Astrocyte (in vitro differentiated cells and primary cell): ENCODE data around the gene RALGDS. TPM values are rescaled to one million over a fixed set of nuclear protein-coding genes. Genes with fewer than 3 reads are reported as not detected.

ENCODE experiments used
- DNase-seq: peaks from one replicate; pipeline ENCODE4 v3.0.0-alpha.2; 2010; ENCODE audit warnings: low read depth
- FAIRE-seq: peaks from 2 replicates; lab custom pipeline; 2011; peaks lifted over from hg19 to GRCh38; lab: Jason Lieb, UNC
- H2AFZ ChIP-seq: 2 replicates; pipeline ENCODE4 v1.6.0; 2012; ENCODE audit warnings: low read depth, low read length, inconsistent platforms
- H3K27ac ChIP-seq: 2 replicates; pipeline ENCODE4 v1.5.1; 2011; ENCODE audit warnings: low read depth, low read length, inconsistent platforms
- H3K27me3 ChIP-seq: 2 replicates; pipeline ENCODE4 v1.6.0; 2011; ENCODE audit warnings: low read length, inconsistent platforms; ENCODE audit not compliant: insufficient read depth
- H3K36me3 ChIP-seq: 2 replicates; pipeline ENCODE4 v1.5.1; 2011; ENCODE audit warnings: low read length, inconsistent platforms; ENCODE audit not compliant: insufficient read depth
- H3K4me1 ChIP-seq: 2 replicates; pipeline ENCODE4 v1.5.1; 2011; ENCODE audit warnings: low read length, inconsistent platforms; ENCODE audit not compliant: insufficient read depth
- H3K4me2 ChIP-seq: 2 replicates; pipeline ENCODE4 v1.6.0; 2012; ENCODE audit warnings: low read length, inconsistent platforms
- H3K4me3 ChIP-seq: 2 replicates; pipeline ENCODE4 v1.5.1; 2011; ENCODE audit warnings: low read depth, mild to moderate bottlenecking, low read length, inconsistent platforms; ENCODE audit not compliant: insufficient read depth
- H3K79me2 ChIP-seq: 2 replicates; pipeline ENCODE4 v1.6.0; 2012; ENCODE audit warnings: mild to moderate bottlenecking, low read length, inconsistent platforms; ENCODE audit not compliant: insufficient read depth
- H3K9ac ChIP-seq: 2 replicates; pipeline ENCODE4 v1.6.0; 2012; ENCODE audit warnings: mild to moderate bottlenecking, low read length, inconsistent platforms
- H3K9me3 ChIP-seq: 2 replicates; pipeline ENCODE4 v1.5.1; 2012; ENCODE audit warnings: low read depth, mild to moderate bottlenecking, low read length, inconsistent platforms; ENCODE audit not compliant: insufficient read depth
- H4K20me1 ChIP-seq: 2 replicates; pipeline ENCODE4 v1.6.0; 2012; ENCODE audit warnings: low read length, inconsistent platforms; ENCODE audit not compliant: insufficient read depth
- H3K27ac Mint-ChIP-seq: one replicate; pipeline ENCODE4 v1.8.0; 2021; ENCODE audit warnings: mild to moderate bottlenecking, mixed read lengths; ENCODE audit not compliant: unreplicated experiment
- H3K27me3 Mint-ChIP-seq: one replicate; pipeline ENCODE4 v1.8.0; 2021; ENCODE audit warnings: low read depth, mixed read lengths; ENCODE audit not compliant: unreplicated experiment
- H3K36me3 Mint-ChIP-seq: one replicate; pipeline ENCODE4 v1.8.0; 2021; ENCODE audit warnings: low read depth, mixed read lengths; ENCODE audit not compliant: unreplicated experiment
- H3K4me1 Mint-ChIP-seq: one replicate; pipeline ENCODE4 v1.8.0; 2021; ENCODE audit warnings: low read depth, mixed read lengths; ENCODE audit not compliant: unreplicated experiment
- H3K4me3 Mint-ChIP-seq: one replicate; pipeline ENCODE4 v1.8.0; 2021; ENCODE audit warnings: mild to moderate bottlenecking, moderate library complexity, mixed read lengths; ENCODE audit not compliant: unreplicated experiment
- H3K9me3 Mint-ChIP-seq: one replicate; pipeline ENCODE4 v1.8.0; 2021; ENCODE audit warnings: mild to moderate bottlenecking, mixed read lengths; ENCODE audit not compliant: unreplicated experiment
- EZH2 ChIP-seq: IDR thresholded peaks from 2 replicates; pipeline ENCODE4 v1.6.1; 2012; ENCODE audit warnings: mild to moderate bottlenecking, low read length, inconsistent platforms; ENCODE audit not compliant: insufficient read depth
- total RNA-seq: library from RNA; stranded (reverse); gene quantifications from 2 replicates; pipeline ENCODE4 v1.2.1, GENCODE V29; 2021
- TF ChIP-seq, protein P1 (sequence below): IDR thresholded peaks from 2 replicates; pipeline ENCODE4 v1.5.1; 2011; ENCODE audit warnings: low read depth, mild to moderate bottlenecking, inconsistent platforms, low read length, moderate library complexity; ENCODE audit not compliant: insufficient read depth

RALGDS gene
- total RNA-seq, 1 donor from 2014 or later, result 46.6 TPM

DNA sequence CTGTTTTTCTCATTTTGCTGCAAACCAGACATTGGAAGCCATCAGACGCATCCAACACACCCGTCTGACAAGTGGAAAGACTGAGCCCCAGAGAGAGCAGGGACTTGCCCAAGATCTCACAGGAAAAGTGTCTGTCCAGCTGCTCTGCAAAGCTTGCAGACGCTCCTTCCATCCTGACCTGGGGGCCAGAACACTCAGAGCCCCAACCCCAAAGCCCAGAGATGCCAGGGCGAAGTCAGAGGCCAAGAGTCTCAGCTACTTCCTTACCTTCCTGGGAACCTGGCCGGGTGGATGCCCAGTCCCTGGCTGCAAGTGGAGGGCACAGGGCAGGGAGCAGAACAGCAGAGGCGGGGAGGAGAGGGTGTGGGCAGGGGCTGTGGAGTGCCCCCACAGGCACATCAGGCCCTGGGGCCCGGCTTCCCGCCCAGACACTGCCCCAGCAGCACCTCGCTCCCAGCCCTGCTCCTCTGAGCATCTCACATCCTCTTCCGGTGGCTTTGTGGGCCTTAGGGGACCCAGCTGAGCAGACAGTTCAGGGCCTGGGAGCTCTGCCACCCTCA, 9.7 kb upstream of the RALGDS start:
- Histone ChIP-seq H3K4me1 (peaks cover 46% of the 10 kb centered on the region), H3K9me3 (no peaks in the 10 kb centered on the region), H4K20me1 (peaks cover 91% of the 10 kb centered on the region), H3K4me2 (no peak overlapping the region), H3K36me3 (no peaks in the 10 kb centered on the region), H2AFZ (no peak overlapping the region), H3K27ac (no peak overlapping the region), H3K9ac (no peak overlapping the region), H3K4me3 (no peak overlapping the region), H3K79me2 (peaks cover 26% of the 10 kb centered on the region), H3K27me3 (peaks cover 9% of the 10 kb centered on the region)
- Mint-ChIP-seq H3K27ac (no peak overlapping the region), H3K9me3 (no peaks in the 10 kb centered on the region), H3K27me3 (no peaks in the 10 kb centered on the region), H3K36me3 (peaks cover 6% of the 10 kb centered on the region), H3K4me1 (peaks cover 13% of the 10 kb centered on the region), H3K4me3 (no peak overlapping the region)
- DNase-seq (no peak), FAIRE-seq (no peak)
- TF ChIP-seq, protein P1, sequence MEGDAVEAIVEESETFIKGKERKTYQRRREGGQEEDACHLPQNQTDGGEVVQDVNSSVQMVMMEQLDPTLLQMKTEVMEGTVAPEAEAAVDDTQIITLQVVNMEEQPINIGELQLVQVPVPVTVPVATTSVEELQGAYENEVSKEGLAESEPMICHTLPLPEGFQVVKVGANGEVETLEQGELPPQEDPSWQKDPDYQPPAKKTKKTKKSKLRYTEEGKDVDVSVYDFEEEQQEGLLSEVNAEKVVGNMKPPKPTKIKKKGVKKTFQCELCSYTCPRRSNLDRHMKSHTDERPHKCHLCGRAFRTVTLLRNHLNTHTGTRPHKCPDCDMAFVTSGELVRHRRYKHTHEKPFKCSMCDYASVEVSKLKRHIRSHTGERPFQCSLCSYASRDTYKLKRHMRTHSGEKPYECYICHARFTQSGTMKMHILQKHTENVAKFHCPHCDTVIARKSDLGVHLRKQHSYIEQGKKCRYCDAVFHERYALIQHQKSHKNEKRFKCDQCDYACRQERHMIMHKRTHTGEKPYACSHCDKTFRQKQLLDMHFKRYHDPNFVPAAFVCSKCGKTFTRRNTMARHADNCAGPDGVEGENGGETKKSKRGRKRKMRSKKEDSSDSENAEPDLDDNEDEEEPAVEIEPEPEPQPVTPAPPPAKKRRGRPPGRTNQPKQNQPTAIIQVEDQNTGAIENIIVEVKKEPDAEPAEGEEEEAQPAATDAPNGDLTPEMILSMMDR, result no peak
- TF ChIP-seq EZH2, result no peak

DNA sequence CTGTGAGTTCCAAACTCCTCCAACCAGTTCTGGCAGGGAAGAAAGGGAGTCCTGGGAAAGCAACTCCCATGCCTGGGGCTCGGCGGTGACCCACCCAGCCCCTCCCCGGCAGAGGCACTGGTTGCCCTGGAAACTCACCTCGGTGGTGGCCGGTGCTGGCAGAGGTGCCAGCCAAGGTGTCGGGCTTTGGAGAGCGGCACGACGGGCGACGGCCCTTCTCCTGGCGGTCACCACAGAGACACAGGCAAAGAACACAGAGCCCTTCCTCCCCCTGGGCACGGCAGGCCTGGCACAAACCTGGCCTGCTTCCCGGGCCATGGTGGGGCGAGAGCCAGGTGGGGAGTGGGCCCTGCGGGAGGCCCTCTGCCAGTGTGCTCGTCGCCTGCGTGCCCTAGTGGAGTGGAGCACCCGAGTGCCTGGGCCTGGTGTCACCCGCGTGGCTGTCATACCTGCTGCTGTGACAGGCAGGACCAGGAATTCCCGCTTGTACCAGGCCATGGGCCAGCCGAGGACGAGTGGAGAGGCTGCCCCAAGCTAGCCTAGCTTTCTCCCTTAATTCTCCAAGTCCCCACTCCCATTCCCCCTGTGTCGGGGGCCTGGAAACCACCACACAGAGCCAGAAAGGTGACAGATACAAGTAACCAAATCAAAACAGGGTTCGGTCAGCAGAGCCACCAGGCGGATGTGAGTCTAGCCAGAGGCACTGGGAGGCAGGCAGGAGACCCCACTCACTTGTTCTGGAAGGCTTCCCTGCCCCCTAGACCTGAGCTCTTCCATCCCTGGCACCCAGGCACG, 8.2 kb upstream of the RALGDS start:
- Histone ChIP-seq H3K27ac (no peak overlapping the region), H3K27me3 (peaks cover 9% of the 10 kb centered on the region), H3K9me3 (no peaks in the 10 kb centered on the region), H2AFZ (no peak overlapping the region), H4K20me1 (peaks cover 92% of the 10 kb centered on the region), H3K36me3 (no peaks in the 10 kb centered on the region), H3K4me2 (no peak overlapping the region), H3K79me2 (peaks cover 32% of the 10 kb centered on the region), H3K4me3 (no peak overlapping the region), H3K9ac (no peak overlapping the region), H3K4me1 (peaks cover 31% of the 10 kb centered on the region)
- DNase-seq (no peak), FAIRE-seq (no peak)
- Mint-ChIP-seq H3K4me1 (peaks cover 10% of the 10 kb centered on the region), H3K27me3 (no peaks in the 10 kb centered on the region), H3K9me3 (no peaks in the 10 kb centered on the region), H3K36me3 (peaks cover 8% of the 10 kb centered on the region), H3K4me3 (no peak overlapping the region), H3K27ac (no peak overlapping the region)
- TF ChIP-seq, protein P1, result no peak
- no peak for TF ChIP-seq EZH2

DNA sequence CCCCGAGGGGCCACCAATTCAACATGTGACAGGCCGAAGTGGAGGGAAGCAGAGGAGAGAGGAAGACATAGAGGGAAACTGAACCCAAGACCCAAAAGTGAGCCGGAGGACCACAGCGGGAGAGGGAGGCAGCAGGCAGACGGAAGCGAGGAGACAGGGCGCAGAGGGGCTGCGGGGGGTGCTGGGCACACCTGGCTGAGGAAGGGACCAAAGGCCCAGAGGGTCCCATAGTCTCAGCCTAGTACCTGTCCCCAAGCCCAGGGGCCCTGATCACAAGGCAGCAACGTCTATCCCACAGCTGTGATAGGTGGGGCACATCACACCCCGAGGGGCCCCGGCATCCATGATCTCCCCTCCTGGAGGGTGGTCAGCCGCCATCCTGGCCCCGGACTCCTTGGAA, 7.1 kb upstream of the RALGDS start:
- Histone ChIP-seq H3K4me2 (no peak overlapping the region), H3K27ac (no peak overlapping the region), H3K9me3 (no peaks in the 10 kb centered on the region), H4K20me1 (peaks cover 93% of the 10 kb centered on the region), H3K79me2 (peaks cover 30% of the 10 kb centered on the region), H3K36me3 (no peaks in the 10 kb centered on the region), H3K27me3 (peaks cover 9% of the 10 kb centered on the region), H3K4me1 (peaks cover 28% of the 10 kb centered on the region), H3K9ac (no peak overlapping the region), H2AFZ (no peak overlapping the region), H3K4me3 (no peak overlapping the region)
- Mint-ChIP-seq H3K4me1 (peaks cover 8% of the 10 kb centered on the region), H3K27ac (no peak overlapping the region), H3K36me3 (peaks cover 8% of the 10 kb centered on the region), H3K9me3 (no peaks in the 10 kb centered on the region), H3K4me3 (no peak overlapping the region), H3K27me3 (no peaks in the 10 kb centered on the region)
- TF ChIP-seq, protein P1, result no peak
- no peak for TF ChIP-seq EZH2
- FAIRE-seq (no peak), DNase-seq (no peak)
